ENCODE data around the gene NEUROD6. TPM values are rescaled to one million over a fixed set of nuclear protein-coding genes. Genes with fewer than 3 reads are reported as not detected.

NEUROD6 gene
- total RNA-seq, 8 experiments from 2014 or later: 0.09 to 0.38 (median 0.31) TPM; not detected in 5

DNA sequence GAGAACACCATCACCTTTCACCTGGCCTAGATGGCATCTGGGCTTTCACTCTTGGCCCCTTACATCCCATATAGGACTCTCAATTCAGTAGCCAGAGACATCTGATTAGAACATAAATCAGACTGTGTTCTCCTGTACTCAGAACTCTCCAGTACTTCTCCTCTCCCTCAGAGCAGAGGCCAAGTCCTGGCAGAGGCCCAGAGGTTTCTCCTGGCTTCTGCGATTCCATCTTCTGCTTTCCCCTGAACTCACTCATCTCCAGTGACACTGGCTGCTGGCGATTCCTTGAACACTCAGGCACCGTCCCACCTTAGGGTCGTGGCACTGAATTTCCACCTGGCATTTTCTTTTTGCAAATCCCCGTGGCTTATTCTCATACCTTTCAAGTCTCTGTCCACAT, 4.9 kb upstream of the NEUROD6 start:
- no peak for ATAC-seq (replicated peaks in 6 of 8)
- Histone ChIP-seq H3K4me1 (replicated peaks in 1 of 2) (no peaks in the 10 kb centered on the region), H3K4me3 (no peak overlapping the region), H3K27ac (no peak overlapping the region)
- in situ Hi-C loops (cut with MboI; ENCODE audit: low pct_unique_long_range_greater_than_20kb in 2 of 9, low sequenced_read_pairs in 9 of 9, unreplicated experiment in 9 of 9): loop anchor here in 1 of 9 experiments (25.0 kb wide), 1 partner anchor 133 kb away; no protein-coding TSS in a partner anchor
- 3 to 84% (median 49%) methylated on average over 1 to 5 of the region's 5 CpGs; no CpG with 5 or more reads in 2 of the 10 experiments for WGBS, 10 experiments

GRCh38 chr7:31343516-31344305, 3.2 kb upstream of the NEUROD6 start:
- WGBS, 10 experiments: 0 to 90% (median 40%) methylated on average over 1 to 3 of the region's 3 CpGs; no CpG with 5 or more reads in 1 of the 10 experiments
- in situ Hi-C loops (cut with MboI; ENCODE audit: low pct_unique_long_range_greater_than_20kb in 2 of 9, low sequenced_read_pairs in 9 of 9, unreplicated experiment in 9 of 9): loop anchor here in 1 of 9 experiments (25.0 kb wide), 1 partner anchor 131 kb away; no protein-coding TSS in a partner anchor
- Histone ChIP-seq H3K4me3 (no peak overlapping the region), H3K4me1 (replicated peaks in 1 of 2) (no peaks in the 10 kb centered on the region), H3K27ac (no peak overlapping the region)
- ATAC-seq (replicated peaks in 6 of 8): no peak

- H3K27ac ChIP-seq: no peak overlapping the region
- no peaks in the 10 kb centered on the region for H3K4me1 ChIP-seq (replicated peaks in 1 of 2)
- 0 to 83% (median 50%) methylated on average over 1 to 5 of the region's 5 CpGs for WGBS, 10 experiments
- H3K4me3 ChIP-seq: no peak overlapping the region
- no peak for ATAC-seq (replicated peaks in 6 of 8)
- in situ Hi-C loops (cut with MboI; ENCODE audit: low pct_unique_long_range_greater_than_20kb in 2 of 9, low sequenced_read_pairs in 9 of 9, unreplicated experiment in 9 of 9): loop anchor here in 1 of 9 experiments (25.0 kb wide), 1 partner anchor 129 kb away; no protein-coding TSS in a partner anchor
These were observed 615 bp upstream of the NEUROD6 start for GRCh38 chr7:31341141-31341540.

- in situ Hi-C loops (cut with MboI; ENCODE audit: low pct_unique_long_range_greater_than_20kb in 2 of 9, low sequenced_read_pairs in 9 of 9, unreplicated experiment in 9 of 9): loop anchor here in 1 of 9 experiments (25.0 kb wide), 1 partner anchor 128 kb away; no protein-coding TSS in a partner anchor
- Histone ChIP-seq H3K27ac (no peak overlapping the region), H3K4me1 (replicated peaks in 1 of 2) (no peaks in the 10 kb centered on the region), H3K4me3 (no peak overlapping the region)
- 2 to 88% (median 42%) methylated on average over 1 to 5 of the region's 5 CpGs for WGBS, 10 experiments
- no peak for ATAC-seq (replicated peaks in 6 of 8)
These were observed 475 bp downstream of the NEUROD6 start for GRCh38 chr7:31340051-31340450.

DNA sequence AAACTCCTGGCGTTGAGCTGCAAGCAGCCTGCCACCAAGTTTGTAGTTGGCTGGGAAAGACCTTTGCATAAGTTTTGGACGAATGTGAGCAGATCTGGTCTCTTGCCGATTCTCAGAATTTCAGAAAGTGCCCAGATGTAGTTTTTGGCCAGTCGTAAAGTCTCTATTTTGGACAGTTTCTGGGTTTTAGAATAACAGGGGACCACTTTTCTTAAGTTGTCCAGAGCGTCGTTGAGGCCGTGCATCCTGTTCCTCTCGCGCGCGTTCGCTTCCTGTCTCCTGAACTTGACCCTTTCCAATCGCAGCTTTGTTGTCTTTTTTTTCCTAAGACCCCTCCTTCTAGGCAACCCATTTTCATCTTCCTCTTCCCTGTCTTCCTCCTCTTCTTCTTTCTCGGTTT, 1.8 kb downstream of the NEUROD6 start:
- ATAC-seq (replicated peaks in 6 of 8): no peak
- Histone ChIP-seq H3K4me3 (no peak overlapping the region), H3K4me1 (replicated peaks in 1 of 2) (no peaks in the 10 kb centered on the region), H3K27ac (no peak overlapping the region)
- in situ Hi-C loops (cut with MboI; ENCODE audit: low pct_unique_long_range_greater_than_20kb in 2 of 9, low sequenced_read_pairs in 9 of 9, unreplicated experiment in 9 of 9): loop anchor here in 1 of 9 experiments (25.0 kb wide), 1 partner anchor 126 kb away; no protein-coding TSS in a partner anchor
- 0 to 89% (median 73%) methylated on average over 4 to 14 of the region's 14 CpGs for WGBS, 10 experiments

- 0 to 85% (median 49%) methylated on average over 2 to 9 of the region's 9 CpGs; no CpG with 5 or more reads in 1 of the 10 experiments for WGBS, 10 experiments
- no peaks in the 10 kb centered on the region for H3K4me1 ChIP-seq (replicated peaks in 1 of 2)
- no peak overlapping the region for H3K27ac ChIP-seq
- in situ Hi-C loops (cut with MboI; ENCODE audit: low pct_unique_long_range_greater_than_20kb in 2 of 9, low sequenced_read_pairs in 9 of 9, unreplicated experiment in 9 of 9): loop anchor here in 1 of 9 experiments (25.0 kb wide), 1 partner anchor 125 kb away; no protein-coding TSS in a partner anchor
- ATAC-seq (replicated peaks in 6 of 8): no peak
- no peak overlapping the region for H3K4me3 ChIP-seq
These were observed 3.4 kb downstream of the NEUROD6 start for GRCh38 chr7:31337002-31337565.

DNA sequence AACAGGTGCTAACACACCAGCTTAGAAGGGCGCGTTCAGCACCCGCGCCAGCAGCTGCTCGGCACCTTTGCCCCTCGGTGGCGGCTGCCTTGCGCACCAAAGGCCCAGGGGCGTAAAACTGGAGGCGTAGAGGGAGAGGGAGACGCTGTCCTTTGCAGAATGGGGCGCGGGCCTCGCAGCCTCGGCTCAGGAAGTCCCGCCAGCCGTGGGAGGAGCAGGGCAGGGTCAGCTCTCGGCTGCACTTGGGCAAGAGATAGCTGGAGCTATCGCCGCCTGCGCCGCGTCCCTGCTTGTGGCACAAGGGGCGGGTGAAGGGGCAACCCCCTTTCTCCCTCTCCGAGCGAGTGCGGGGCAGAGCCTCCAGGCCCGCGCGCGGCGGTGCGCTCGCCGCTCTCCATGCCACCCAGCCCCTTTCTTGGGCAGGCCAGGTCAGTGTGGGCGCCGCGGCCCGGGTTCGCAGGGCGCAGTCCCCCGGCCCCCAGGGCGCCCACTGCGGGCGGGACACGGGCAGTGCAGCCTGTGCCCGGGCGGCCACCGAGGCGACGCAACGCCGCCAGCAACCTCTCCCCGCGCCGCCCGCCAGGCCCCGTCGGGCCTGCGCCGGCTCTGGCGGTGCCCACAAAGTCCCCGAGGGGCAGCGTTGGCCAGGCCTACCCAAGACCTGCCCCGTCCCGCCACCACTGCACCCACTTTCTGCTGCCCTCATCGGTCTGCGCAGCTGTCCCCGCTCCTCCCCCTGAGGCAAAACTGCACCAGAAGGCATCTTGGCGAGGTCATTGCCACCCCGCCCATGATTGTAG, 4.1 kb downstream of the NEUROD6 start:
- in situ Hi-C loops (cut with MboI; ENCODE audit: low pct_unique_long_range_greater_than_20kb in 2 of 9, low sequenced_read_pairs in 9 of 9, unreplicated experiment in 9 of 9): loop anchor here in 1 of 9 experiments (25.0 kb wide), 1 partner anchor 124 kb away; no protein-coding TSS in a partner anchor
- H3K27ac ChIP-seq: no peak overlapping the region

DNA sequence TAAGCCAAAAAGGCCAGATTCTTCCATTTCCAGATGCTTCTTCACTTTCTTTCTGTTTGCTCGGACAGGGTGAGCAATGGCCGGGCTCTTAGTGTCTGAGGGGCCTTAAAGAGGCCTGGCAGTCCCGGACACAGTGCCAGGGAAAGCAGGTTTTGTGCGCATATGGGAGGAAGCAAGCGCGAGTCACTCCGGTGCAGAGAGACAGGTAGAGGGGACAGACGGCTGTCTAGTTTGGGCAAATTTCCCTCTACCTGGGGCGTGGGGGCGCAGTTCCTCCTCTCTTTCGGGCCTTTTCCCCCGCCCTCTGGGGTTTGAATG, 4.7 kb downstream of the NEUROD6 start:
- H3K4me1 ChIP-seq (replicated peaks in 1 of 2): no peaks in the 10 kb centered on the region
- in situ Hi-C loops (cut with MboI; ENCODE audit: low pct_unique_long_range_greater_than_20kb in 2 of 9, low sequenced_read_pairs in 9 of 9, unreplicated experiment in 9 of 9): loop anchor here in 1 of 9 experiments (25.0 kb wide), 1 partner anchor 124 kb away; no protein-coding TSS in a partner anchor
- no peak overlapping the region for H3K27ac ChIP-seq
- no peak overlapping the region for H3K4me3 ChIP-seq
- ATAC-seq (replicated peaks in 6 of 8): no peak
- 0 to 80% (median 23%) methylated on average over 1 to 8 of the region's 12 CpGs; no CpG with 5 or more reads in 4 of the 10 experiments for WGBS, 10 experiments

More for the DNA sequence above, 4.1 kb downstream of the NEUROD6 start:
- 0 to 82% (median 12%) methylated on average over 2 to 22 of the region's 71 CpGs; no CpG with 5 or more reads in 2 of the 10 experiments for WGBS, 10 experiments
- Histone ChIP-seq H3K4me3 (no peak overlapping the region), H3K4me1 (replicated peaks in 1 of 2) (no peaks in the 10 kb centered on the region)
- no peak for ATAC-seq (replicated peaks in 6 of 8)

DNA sequence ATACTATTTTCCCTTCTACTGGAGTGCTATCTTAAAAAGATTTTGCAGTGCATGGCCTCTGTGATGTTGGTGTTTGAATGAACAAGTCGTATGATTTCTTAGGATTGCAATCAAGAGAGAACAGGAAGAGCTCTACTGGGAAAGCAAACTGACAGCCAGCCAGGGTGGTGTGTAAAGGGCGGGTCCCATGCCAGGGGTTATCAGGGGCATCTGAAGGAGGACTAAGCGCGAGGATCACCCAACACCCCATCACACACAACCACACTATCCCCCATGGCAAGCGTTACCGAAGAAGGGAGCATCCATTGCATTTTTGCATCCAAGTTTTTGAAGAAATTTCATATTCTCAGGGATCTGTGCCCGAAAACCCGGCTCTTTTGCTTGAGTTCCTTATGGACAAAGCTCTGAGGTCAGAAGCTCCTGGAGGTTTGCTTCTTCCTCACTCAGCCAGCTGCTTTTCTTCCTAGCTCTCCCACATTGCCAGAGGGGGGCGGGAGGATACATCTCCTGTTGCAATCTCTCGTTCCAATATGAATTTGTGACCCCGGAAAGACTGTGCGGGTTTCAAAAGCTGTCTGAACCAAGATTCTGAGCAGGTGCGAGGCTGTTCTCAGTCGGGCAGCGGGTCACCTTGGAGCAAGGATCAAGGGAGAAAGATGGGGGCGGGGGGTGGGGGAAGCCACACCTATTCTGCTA, 5.2 kb downstream of the NEUROD6 start:
- in situ Hi-C loops (cut with MboI; ENCODE audit: low pct_unique_long_range_greater_than_20kb in 2 of 9, low sequenced_read_pairs in 9 of 9, unreplicated experiment in 9 of 9): loop anchor here in 1 of 9 experiments (25.0 kb wide), 1 partner anchor 123 kb away; no protein-coding TSS in a partner anchor
- Histone ChIP-seq H3K27ac (no peak overlapping the region), H3K4me1 (replicated peaks in 1 of 2) (no peaks in the 10 kb centered on the region), H3K4me3 (no peak overlapping the region)
- 0 to 87% (median 62%) methylated on average over 1 to 13 of the region's 16 CpGs; no CpG with 5 or more reads in 1 of the 10 experiments for WGBS, 10 experiments
- ATAC-seq (replicated peaks in 6 of 8): no peak

DNA sequence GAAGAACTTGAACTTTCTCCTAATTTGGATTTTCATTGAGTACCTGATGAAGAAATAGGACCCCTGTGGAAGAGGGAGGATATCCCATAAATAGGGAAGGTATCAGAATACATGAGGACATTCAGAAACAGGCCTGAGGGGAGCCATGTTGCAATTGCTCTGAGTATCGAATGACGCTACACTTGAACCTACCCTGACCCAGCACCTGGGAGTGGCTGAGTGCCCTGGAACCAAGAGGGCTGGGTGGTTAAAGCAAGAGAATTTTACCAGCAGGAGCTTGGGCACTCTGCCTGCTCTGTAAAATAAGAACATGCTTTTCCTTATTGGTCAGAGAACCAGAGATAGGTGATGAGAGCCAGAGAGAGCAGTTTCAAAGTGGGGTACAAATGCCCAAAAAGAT, 7.2 kb downstream of the NEUROD6 start:
- Histone ChIP-seq H3K4me1 (replicated peaks in 1 of 2) (no peaks in the 10 kb centered on the region), H3K27ac (no peak overlapping the region), H3K4me3 (no peak overlapping the region)
- 0 to 100% (median 80%) methylated on average over 1 to 2 of the region's 2 CpGs; no CpG with 5 or more reads in 4 of the 10 experiments for WGBS, 10 experiments
- ATAC-seq (replicated peaks in 6 of 8): no peak
- in situ Hi-C loops (cut with MboI; ENCODE audit: low pct_unique_long_range_greater_than_20kb in 2 of 9, low sequenced_read_pairs in 9 of 9, unreplicated experiment in 9 of 9): loop anchor here in 1 of 9 experiments (25.0 kb wide), 1 partner anchor 121 kb away; no protein-coding TSS in a partner anchor

GRCh38 chr7:31327071-31327470, 13.5 kb downstream of the NEUROD6 start:
- ATAC-seq (replicated peaks in 6 of 8): no peak
- Histone ChIP-seq H3K4me1 (replicated peaks in 1 of 2) (no peaks in the 10 kb centered on the region), H3K4me3 (no peak overlapping the region), H3K27ac (no peak overlapping the region)
- WGBS, 10 experiments: 13 to 100% (median 56%) methylated on average over 1 to 2 of the region's 2 CpGs
- in situ Hi-C loops (cut with MboI; ENCODE audit: low pct_unique_long_range_greater_than_20kb in 2 of 9, low sequenced_read_pairs in 9 of 9, unreplicated experiment in 9 of 9): loop anchor here in 1 of 9 experiments (25.0 kb wide), 1 partner anchor 115 kb away; no protein-coding TSS in a partner anchor

DNA sequence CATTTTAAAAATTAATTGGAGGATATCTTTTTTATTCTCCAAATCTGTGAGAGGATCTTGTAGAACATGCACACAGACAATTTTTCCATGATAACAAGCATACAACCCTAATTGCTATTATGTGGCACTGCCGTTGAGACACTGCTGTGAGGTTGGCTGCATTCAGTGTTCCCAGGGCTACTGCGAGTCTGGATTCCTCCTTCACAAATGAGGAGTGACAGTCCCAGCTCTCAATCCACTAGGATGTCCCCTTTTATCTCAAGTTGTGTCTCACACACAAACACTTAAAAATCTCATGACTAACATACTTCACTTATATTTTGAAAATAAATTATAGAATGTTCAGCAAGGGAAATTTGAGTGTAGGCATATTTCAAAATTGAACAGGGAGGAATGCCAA, 14.1 kb downstream of the NEUROD6 start:
- 0 to 80% (median 50%) methylated on average over 1 to 2 of the region's 2 CpGs; no CpG with 5 or more reads in 6 of the 10 experiments for WGBS, 10 experiments

More for the DNA sequence above, 14.1 kb downstream of the NEUROD6 start:
- ATAC-seq (replicated peaks in 6 of 8): no peak
- no peak overlapping the region for H3K27ac ChIP-seq
- no peak overlapping the region for H3K4me3 ChIP-seq
- no peaks in the 10 kb centered on the region for H3K4me1 ChIP-seq (replicated peaks in 1 of 2)
- in situ Hi-C loops (cut with MboI; ENCODE audit: low pct_unique_long_range_greater_than_20kb in 2 of 9, low sequenced_read_pairs in 9 of 9, unreplicated experiment in 9 of 9): loop anchor here in 1 of 9 experiments (25.0 kb wide), 1 partner anchor 114 kb away; no protein-coding TSS in a partner anchor
